Activated CD8-positive, alpha-beta memory T cell treated with anti-CD3 and anti-CD28 coated beads for 36 hours (primary cell): Measurements from ENCODE around the gene SIX2. TPM values are rescaled to one million over a fixed set of nuclear protein-coding genes. Genes with fewer than 3 reads are reported as not detected.

Experiments
- CTCF ChIA-PET: fragments of 350-600 bp; sonication (Branson Sonifier 250); formaldehyde crosslinking; loops from one replicate; lab custom pipeline; 2021; ENCODE audit warnings: antibody characterized with exemption; lab: Charles Lee
- POLR2A ChIA-PET: fragments of 350-600 bp; sonication (Branson Sonifier 250); formaldehyde crosslinking; loops from one replicate; lab custom pipeline; 2021; ENCODE audit warnings: antibody characterized with exemption; lab: Charles Lee
- total RNA-seq, 2 experiments: library from RNA; stranded (reverse); gene quantifications; one replicate each; pipeline ENCODE4 v1.2.3, GENCODE V29; 2021

SIX2 gene
- total RNA-seq, 2 experiments from 2014 or later = not detected

DNA sequence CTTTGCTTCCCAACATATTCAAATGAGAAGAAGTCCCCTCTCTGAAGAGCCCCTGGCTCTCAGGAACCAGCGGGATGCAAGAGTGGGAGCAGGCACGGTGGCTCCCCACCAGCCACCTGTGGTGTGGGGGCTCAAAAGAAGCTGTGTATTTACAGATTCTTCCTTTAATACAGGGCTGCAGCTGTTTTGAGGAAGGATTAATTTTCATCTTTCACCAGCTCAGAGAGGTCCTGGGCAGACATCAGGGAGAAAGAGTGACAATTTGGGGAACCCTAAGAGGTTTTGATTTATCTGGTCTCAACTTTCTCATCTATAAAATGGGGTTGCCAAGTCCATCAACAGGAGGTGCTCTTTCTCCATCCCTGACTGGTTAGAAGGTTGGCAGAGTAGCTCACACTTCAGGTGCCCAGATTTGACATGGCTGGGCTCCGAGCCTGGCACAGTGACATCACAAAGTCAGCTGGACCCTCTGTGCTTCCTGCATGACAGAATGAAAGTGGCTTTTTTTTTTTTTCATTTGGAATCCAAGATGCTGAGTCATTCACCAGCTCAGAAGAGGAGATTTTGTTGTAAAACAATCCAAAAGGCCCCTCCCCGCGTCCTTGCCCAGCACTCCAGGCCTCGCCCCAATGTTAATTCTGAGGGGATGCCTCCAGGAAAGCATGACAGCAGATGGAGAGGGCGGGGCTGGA, 15.5 kb upstream of the SIX2 start:
- POLR2A ChIA-PET = no interaction called here
- CTCF ChIA-PET = interaction anchor here (1.1 to 1.7 kb wide), 2 partner anchors 43 to 469 kb away, joined by 3 to 5 read pairs; no protein-coding TSS in a partner anchor

DNA sequence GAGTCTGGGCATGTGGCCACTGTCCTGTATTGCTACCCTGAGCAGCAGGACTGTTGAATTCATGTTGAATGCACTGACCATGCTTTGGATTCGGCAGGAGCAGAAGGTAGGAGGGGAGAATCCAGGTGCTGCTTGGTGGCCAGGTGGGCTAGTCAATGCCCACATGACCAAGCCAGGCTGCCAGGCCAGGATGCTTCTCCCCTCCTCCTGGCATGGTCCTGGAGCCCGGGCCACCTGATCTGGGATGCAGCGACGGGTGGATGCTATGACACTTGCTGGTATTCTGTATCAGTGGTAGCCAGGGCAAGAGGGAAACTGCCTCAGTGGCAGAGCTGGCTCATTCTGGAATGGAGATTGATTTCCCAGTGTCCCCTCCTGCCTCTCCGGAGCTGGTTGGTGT, 14.8 kb upstream of the SIX2 start:
- POLR2A ChIA-PET = no interaction called here
- CTCF ChIA-PET = no interaction called here

DNA sequence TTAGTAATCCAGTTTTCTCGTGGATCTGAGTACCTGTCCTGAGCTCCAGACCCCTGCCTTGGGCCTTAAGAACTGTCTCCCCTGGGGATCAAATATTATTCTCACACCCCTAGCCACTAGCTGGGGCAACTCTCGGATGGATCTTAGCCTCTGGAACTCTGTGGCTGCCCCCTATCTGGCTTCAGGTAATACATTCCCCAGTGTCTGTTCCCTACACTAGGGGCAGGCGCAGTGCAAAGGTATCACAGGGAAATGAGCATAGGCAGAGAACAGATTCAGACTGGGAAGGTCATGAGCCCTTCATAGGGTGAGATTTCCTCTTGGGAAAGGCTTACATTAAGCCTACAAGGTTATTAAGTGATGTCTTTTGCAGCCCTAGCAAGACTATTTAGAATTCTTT, 11.2 kb upstream of the SIX2 start:
- POLR2A ChIA-PET = no interaction called here
- CTCF ChIA-PET = no interaction called here

DNA sequence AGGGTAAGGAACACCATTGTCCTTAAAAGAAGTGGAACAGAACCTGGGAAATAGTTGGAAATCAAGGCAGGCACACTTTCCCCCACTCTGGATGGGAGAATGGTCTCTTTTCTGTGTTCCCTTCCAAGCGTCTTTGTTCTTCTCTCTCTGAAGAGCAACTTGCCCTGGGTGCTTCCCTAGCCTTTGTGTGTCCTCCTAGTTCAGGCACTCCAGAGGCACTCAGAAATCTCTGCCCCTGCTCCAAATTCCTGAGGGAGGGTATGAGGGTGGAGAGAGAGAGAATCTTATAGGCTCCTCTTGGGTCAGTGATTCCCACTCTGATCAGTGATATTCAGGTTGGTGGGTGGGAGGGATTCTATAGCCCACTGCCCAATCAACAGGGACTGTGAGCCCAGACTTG, 8.8 kb upstream of the SIX2 start:
- CTCF ChIA-PET = no interaction called here
- POLR2A ChIA-PET = no interaction called here

DNA sequence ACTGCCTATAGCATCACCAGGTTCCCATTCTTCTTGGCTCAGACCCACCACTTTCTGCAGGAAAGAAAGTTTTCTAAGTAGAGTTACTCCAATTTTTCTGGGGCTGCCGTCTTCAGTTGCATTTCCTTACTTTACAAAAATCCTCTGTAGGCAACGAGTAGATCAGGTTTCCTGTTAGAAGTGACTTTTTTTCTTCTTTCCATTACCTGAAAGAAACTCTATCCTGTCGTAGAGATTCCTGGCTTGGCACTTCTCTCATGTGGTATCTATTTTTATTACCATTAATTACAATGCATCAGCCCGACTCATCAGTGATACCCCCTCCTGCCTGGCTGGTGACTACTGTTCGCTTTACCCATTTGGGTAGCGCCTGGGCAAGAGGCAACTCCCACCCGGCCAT, 5.6 kb upstream of the SIX2 start:
- ChIA-PET CTCF (interaction anchor here (0.7 kb wide), 1 partner anchor 535 kb away, joined by 3 read pairs; no protein-coding TSS in a partner anchor), POLR2A (no interaction called here)

DNA sequence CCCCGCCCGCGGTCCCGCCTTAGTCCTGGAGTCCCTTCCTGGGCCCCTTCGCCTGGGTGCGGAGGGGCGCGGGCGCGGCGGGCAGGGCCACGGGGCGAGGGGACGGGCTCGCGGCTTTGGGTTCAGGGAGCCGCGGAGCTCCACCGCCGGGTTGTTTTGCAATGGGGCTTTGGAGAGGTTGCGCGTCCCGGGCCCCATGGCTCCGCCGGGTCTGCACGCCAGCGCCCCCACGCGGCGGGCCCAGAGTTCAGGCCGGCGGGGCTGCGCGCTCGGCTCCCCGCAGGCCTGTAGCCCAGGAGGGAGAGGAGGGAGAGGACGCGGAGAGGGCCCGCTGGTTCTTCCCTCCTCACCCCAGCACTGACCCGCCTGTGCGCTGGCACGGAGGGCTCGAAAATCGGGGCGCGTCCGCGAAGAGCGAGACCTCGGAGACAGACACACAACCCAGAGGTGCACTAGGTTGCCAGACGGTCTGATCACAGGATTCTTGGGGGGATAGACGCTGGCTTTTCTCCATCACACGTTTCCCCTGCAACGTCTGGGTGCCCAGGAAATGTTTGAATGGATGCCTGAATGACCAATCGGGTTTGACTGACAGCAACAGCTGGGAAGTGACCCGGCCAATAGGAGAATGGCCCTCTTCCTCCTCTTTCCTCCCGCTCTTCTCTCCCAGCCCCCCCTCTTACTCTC, 4.9 kb upstream of the SIX2 start:
- CTCF ChIA-PET = interaction anchor here (0.7 to 1.2 kb wide), 3 partner anchors 9 to 600 kb away, joined by 3 to 6 read pairs (median 3); no protein-coding TSS in a partner anchor

DNA sequence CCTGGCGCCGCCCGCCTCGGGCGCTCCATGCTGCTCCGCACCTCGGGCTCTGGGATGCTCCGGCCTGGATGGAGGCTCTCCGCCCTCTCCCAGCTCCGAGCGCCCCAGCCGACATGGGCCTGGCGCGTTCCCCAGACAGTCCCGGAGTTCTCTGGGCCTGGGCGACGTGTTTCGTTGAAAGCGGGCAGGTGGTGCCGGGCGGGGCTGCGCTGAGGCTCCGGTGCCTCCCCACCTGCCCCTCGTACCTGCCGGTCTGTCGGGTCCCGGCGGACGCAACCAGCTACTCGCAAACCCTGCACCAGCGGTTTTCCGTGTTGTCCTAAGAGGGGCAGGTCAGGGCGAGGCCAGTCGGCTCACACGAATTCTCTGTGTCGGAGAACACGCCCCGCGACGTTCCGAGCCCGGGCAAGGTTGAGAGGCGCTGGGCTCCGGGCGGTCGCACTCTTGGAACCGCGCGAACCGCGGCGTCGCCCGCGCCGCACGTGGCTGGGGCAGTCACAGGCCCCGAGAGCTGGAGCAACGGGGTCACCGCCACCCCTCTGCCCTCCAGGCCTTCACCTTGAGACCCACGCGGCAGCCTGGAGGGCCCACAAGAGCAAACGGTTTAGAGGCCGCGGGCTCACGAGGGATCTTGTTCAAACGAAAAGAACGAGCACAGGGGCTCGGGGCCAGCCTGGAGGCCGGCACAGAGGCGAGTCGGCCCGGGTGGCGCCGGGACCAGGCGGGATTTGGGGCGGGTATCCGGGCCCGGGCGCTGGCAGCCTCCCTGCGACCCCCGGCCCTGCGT, 4.2 kb upstream of the SIX2 start:
- CTCF ChIA-PET = interaction anchor here (0.7 to 1.6 kb wide), 3 partner anchors 8 to 599 kb away, joined by 3 to 6 read pairs (median 4); no protein-coding TSS in a partner anchor
- POLR2A ChIA-PET = interaction anchor here (0.6 kb wide), 1 partner anchor 64 kb away, joined by 3 read pairs; no protein-coding TSS in a partner anchor

More for the DNA sequence above, 4.9 kb upstream of the SIX2 start:
- POLR2A ChIA-PET = no interaction called here

DNA sequence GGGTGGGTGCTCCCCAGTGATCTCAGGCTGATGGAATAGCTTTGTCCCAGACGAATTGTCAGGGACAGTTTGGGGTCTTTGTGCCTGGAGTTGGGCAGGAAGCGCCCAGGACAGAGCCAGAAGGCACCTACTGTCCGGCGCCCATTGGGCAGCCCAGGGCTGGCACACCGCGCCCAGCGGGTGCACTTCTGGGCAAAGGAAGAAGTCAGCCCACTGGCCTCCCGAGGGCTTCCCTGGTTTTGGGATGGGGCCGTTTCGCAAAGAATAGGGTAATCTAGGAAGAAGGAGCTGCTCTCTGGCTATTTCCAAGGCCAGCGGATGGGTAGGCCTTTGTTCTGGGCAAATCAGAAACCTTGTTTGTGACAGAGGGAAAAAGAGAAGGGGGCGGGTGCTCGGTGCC, 3.5 kb upstream of the SIX2 start:
- CTCF ChIA-PET = interaction anchor here (1.2 to 1.6 kb wide), 2 partner anchors 8 to 29 kb away, joined by 4 to 6 read pairs; no protein-coding TSS in a partner anchor
- POLR2A ChIA-PET = interaction anchor here (0.6 kb wide), 1 partner anchor 63 kb away, joined by 3 read pairs; no protein-coding TSS in a partner anchor

DNA sequence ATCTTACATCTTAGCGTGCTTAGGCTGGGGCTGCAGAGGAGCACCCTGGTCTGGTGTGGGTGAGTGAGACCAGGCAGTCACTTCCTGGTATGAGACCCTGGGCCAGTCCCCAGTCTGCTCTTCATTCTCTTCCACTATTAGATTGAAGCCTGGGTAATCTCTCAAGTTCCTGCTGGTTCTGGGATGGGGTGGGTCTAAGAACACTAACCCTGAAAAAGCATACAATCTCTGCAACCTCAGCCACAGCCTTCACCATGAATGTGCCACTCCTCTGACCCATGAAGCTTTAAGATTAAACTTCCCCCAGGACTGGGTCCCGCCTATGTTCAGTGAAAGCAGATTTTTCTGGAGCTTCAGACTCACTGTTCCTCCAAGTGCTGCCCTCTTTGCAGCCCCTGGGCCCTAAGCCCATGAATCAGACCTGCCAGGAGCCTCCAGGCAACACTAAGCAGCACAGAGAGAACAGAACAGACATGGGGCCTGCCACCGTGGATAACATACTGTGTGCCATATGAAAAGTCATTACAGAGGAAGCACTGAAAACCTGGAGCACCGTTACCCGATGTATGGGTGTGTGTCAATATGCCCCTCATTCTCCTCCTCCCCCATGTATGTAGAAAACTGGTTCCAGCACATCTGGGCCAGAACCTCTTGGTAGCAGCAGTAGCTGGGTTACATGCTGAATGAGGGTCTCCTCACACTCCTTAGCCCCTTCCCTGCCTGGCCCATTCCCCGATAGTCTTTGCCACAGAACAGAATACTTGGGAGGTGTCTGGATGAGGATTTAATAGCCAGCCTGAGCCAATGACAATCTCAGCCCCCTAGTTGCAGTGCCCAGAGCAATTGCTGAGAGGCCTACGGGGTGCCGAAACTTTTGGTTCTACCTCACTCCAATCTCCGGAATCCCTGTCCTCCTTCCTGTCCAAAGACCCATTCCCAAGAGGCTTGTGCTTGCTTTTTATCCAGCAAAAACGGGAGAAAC, 2.7 kb upstream of the SIX2 start:
- ChIA-PET POLR2A (no interaction called here), CTCF (interaction anchor here (1.6 kb wide), 1 partner anchor 28 kb away, joined by 4 read pairs; no protein-coding TSS in a partner anchor)

DNA sequence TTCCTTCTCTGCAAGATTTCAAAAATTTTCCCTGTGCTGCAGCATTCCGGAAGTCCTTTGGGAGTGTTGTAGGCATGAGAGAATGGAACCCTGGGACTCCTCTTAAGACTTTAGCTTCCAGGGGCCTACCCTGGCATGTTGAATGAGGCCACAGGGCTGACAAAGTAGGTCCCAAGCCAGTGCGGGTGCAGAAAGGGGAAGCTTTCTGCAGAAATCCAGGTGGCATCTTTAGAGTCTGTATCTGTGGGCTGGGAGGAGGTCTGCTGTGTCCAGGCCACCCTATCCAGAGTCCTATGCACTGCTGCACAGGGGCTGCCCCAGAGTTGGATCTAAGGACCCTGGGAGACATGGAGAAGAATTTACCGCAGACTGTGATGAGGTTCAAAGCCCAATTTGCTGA, 1.9 kb upstream of the SIX2 start:
- ChIA-PET POLR2A (no interaction called here), CTCF (no interaction called here)

DNA sequence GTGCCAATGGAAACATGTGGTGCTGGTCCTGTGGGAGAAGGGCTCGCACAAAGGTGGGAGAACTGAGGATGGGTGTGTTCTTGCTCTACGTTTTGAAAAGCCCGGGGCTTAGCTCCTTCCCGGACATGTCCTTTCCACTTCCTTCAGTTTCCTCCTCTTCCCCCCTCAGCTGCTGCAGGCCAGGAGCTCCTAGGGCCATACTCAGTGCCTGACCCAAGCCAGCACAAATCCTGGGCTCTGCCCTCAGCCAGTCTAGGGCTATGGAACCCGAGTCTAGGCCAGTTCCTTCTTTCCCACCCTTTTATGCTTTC, 1.4 kb upstream of the SIX2 start:
- ChIA-PET POLR2A (no interaction called here), CTCF (interaction anchor here (1.7 kb wide), 1 partner anchor 27 kb away, joined by 3 read pairs; no protein-coding TSS in a partner anchor)

DNA sequence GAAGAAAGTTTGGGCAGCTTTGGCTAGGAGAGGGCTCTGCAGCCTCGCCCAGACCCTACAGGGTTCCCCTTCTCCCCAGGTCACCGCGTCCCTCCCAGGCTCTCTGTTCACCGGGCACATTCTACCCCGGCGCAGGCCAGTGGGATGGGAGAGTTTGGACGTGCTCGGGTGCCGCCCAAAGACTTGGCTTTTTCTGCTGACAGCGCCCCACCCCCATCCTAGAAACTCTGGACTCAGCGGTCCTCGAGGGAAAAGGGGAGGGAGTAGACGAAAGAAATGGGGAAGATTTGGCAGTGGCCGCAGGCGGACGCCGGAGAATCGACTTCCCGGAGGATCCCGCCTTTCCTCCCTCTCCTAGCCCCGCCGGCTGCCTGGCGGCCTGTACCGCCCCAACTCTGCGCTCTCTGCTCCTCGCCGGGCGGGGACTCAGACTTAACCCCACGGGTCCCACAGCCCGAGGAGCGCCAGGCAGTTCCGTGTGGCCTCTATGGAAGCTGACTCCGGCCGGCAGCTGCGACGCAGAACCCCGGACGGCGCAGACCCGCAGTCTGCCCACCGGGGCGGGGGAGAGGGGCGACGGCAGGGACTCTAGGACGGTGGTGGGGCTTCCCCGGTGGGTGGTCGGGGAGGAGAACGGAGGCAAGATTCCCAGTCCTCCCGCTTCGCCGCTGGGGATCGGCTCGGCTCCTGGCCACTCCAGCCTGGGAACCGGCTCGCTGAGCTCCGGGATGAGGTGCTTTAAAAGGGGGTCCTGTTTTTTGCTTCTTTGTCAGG, 863 bp upstream of the SIX2 start:
- ChIA-PET CTCF (interaction anchor here (1.7 kb wide), 1 partner anchor 26 kb away, joined by 3 read pairs; no protein-coding TSS in a partner anchor), POLR2A (no interaction called here)

DNA sequence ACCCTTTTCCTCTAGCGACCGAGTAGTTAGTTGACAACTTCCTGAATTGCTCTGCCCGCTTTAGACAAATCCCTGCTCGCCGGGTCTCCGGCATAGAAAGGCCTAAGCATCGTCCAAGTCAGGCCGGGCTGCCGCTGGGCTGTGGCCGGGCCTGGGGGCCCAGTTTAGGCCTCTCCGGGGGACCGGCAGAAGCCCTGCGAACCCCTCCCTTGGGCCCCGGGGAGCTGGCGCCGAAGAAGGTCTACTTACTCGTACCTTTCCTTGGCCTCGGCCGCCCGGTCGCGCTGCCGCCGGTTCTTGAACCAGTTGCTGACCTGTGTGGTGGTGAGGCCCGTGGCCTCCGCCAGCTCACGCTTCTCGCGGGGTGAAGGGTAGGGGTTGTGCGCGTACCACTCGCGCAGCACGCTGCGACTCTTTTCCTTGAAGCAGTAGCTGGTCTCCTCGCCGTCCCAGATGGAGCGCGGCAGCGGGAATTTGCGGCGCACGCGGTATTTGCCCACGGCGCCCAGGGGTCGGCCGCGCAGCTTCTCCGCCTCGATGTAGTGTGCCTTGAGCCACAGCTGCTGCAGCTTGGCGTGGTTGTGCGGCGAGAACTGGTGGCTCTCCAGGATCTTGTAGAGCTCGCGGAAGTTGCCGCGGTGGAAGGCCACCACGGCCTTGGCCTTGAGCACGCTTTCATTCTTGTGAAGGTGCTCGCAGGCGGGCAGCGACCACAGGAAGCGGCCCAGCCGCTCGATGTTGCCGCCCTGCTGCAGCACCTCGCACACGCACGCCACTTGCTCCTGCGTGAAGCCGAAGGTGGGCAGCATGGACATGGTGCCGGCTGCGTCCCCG, 739 bp downstream of the SIX2 start:
- CTCF ChIA-PET = interaction anchor here (1.7 kb wide), 1 partner anchor 25 kb away, joined by 3 read pairs; no protein-coding TSS in a partner anchor
- POLR2A ChIA-PET = no interaction called here

DNA sequence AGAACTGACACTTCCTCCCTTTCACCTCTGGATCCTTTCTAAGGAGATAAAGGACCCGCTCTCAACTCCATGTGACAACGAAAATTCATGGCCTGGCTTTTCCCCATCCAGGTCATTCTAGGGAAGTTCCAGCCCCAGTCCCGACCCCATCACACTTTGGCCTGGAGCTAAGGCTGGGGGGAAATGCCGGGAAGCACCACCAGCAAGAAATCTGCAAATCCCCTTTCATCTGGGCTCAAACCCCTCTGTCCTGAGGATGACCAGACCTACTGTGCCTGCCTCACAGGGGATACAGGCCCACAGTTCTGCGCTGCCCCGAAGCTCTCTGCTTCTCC, 1.3 kb downstream of the SIX2 start:
- POLR2A ChIA-PET = no interaction called here
- CTCF ChIA-PET = no interaction called here

DNA sequence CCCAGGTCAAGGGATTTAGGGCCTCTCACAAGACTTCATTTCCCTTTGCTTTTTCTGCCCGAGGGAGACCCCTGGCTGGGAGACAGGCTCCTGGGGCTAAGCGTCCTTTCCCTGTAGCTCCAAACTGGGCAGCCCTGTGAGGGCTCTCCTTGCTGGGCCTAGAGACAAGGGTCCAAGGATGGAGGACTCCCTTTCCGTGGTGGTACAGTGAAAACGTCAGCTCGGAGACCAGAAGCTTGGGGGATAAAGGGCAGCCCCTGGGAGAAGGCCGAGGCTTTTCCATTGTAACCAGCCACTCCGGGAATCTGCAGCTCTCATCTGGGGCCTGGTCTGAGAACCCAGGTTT, 2.3 kb downstream of the SIX2 start:
- CTCF ChIA-PET = no interaction called here
- POLR2A ChIA-PET = no interaction called here

DNA sequence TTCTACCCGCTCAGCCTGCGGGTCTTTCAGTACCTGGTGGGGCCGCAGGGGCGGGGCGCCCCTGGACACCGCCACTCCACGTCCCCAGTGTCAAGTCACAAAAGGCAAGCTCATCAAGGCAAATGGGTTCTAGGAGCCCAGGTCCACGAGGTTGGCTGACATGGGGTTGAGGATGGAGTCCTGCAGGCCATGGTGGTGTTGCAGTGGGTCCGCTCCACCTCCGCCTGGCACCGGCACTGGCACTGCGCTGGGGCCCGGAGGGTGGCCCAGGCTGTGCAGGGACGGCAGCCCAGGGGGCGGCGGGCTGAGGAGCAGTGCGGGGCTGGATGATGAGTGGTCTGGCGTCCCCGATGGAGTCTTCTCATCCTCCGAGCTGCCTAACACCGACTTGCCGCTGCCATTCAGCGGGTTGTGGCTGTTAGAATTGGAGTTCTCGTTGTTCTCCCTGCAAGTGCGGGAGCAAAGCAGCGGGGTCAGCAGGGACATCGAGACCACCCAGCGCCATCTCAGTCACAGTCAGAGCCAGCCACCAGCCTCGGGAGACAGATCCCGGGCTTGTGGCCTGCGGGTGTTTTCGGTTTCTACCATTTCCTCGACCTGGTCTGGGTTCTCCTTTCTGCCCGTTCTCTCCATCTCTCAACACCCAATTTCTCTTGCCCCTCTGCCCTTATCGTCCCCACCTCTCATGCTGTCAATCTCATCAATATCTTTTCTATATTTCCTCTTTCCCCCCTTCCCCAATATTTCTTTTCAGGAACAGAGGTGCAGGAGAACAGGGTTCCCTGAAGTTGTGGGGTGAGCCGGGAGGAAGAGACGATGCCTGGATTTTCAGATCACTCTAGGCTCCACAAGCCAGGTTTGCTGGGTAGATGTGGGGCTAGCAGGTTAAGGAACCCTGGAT, 3.0 kb downstream of the SIX2 start:
- ChIA-PET POLR2A (no interaction called here), CTCF (interaction anchor here (1.5 to 2.7 kb wide), 2 partner anchors 7 to 25 kb away, joined by 4 to 6 read pairs; no protein-coding TSS in a partner anchor)
